Neural crest cell (in vitro differentiated cells): ENCODE results near the gene ALAD. TPM values are rescaled to one million over a fixed set of nuclear protein-coding genes. Genes with fewer than 3 reads are reported as not detected.

ENCODE experiments used
- DNase-seq: peaks from one replicate; pipeline ENCODE4 v3.0.0; 2021; ENCODE audit warnings: low read depth, mixed read lengths, low spot score
- H3K27ac Mint-ChIP-seq: one replicate; pipeline ENCODE4 v1.8.0; 2021; ENCODE audit warnings: mild to moderate bottlenecking, mixed read lengths; ENCODE audit not compliant: unreplicated experiment
- H3K27me3 Mint-ChIP-seq: 2 replicates; pipeline ENCODE4 v1.8.0; 2021; ENCODE audit warnings: low read depth, mild to moderate bottlenecking, mixed read lengths
- H3K36me3 Mint-ChIP-seq: 2 replicates; pipeline ENCODE4 v1.8.0; 2021; ENCODE audit warnings: low read depth, mild to moderate bottlenecking, mixed read lengths
- H3K4me1 Mint-ChIP-seq: 2 replicates; pipeline ENCODE4 v1.8.0; 2021; ENCODE audit warnings: mixed read lengths
- H3K4me3 Mint-ChIP-seq: one replicate; pipeline ENCODE4 v1.8.0; 2021; ENCODE audit warnings: mild to moderate bottlenecking, mixed read lengths
- H3K9me3 Mint-ChIP-seq: 2 replicates; pipeline ENCODE4 v1.8.0; 2021; ENCODE audit warnings: mixed read lengths
- CTCF ChIP-seq: fragments of 200-600 bp; sonication (generic); conservative IDR thresholded peaks from 2 replicates; pipeline ENCODE4 v1.5.0; 2021; ENCODE audit warnings: antibody characterized with exemption, mild to moderate bottlenecking
- total RNA-seq: library from RNA; stranded (reverse); gene quantifications from 2 replicates; pipeline ENCODE4 v1.2.1, GENCODE V29; 2021

The ALAD gene
- total RNA-seq, 1 donor from 2014 or later = 23.2 TPM

- H3K36me3 Mint-ChIP-seq = no peaks in the 10 kb centered on the region
- TF ChIP-seq CTCF = no peak
- no peaks in the 10 kb centered on the region for H3K9me3 Mint-ChIP-seq
- H3K27ac Mint-ChIP-seq = no peak overlapping the region
- DNase-seq = no peak
- H3K27me3 Mint-ChIP-seq = peaks cover 16% of the 10 kb centered on the region
- H3K4me1 Mint-ChIP-seq = peaks cover 6% of the 10 kb centered on the region
- no peak overlapping the region for H3K4me3 Mint-ChIP-seq
Measured at GRCh38 chr9:113363336-113363735, 37.7 kb downstream of the ALAD start.

- H3K9me3 Mint-ChIP-seq = no peaks in the 10 kb centered on the region
- H3K27ac Mint-ChIP-seq = peak overlapping the region; percentile 52
- peaks cover 23% of the 10 kb centered on the region for H3K27me3 Mint-ChIP-seq
- no peak for DNase-seq
- H3K4me1 Mint-ChIP-seq = peaks cover 6% of the 10 kb centered on the region
- no peaks in the 10 kb centered on the region for H3K36me3 Mint-ChIP-seq
- no peak for TF ChIP-seq CTCF
- no peak overlapping the region for H3K4me3 Mint-ChIP-seq
Measured at GRCh38 chr9:113361304-113362018, 39.6 kb downstream of the ALAD start.

DNA sequence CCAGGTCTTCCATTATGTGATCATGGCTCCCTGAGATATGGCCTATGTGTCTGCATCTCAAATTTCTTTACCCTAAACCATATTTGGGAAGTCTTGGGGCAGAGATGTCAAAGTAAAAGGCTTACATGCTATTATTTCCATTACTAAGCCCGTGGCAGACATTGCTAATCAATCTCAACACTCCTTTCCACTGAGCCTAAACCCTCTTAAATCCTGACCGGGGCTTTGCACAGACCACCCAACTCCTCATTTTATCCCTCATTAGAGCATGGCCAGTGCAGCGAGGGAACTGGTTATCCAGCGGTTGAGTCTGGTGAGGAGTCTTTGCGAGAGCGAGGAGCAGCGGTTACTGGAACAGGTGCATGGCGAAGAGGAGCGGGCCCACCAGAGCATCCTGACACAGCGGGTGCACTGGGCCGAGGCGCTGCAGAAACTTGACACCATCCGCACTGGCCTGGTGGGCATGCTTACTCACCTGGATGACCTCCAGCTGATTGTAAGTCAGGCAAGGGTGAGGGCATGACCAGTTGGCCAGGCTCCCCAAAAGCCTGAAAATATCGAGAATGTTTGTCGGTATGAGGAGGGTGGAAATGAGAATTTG lies 40.7 kb downstream of the ALAD start:
- H3K27ac Mint-ChIP-seq = no peak overlapping the region
- no peak for TF ChIP-seq CTCF
- peaks cover 34% of the 10 kb centered on the region for H3K27me3 Mint-ChIP-seq
- H3K9me3 Mint-ChIP-seq = no peaks in the 10 kb centered on the region
- peaks cover 6% of the 10 kb centered on the region for H3K4me1 Mint-ChIP-seq
- DNase-seq = no peak
- no peak overlapping the region for H3K4me3 Mint-ChIP-seq
- H3K36me3 Mint-ChIP-seq = no peaks in the 10 kb centered on the region

DNA sequence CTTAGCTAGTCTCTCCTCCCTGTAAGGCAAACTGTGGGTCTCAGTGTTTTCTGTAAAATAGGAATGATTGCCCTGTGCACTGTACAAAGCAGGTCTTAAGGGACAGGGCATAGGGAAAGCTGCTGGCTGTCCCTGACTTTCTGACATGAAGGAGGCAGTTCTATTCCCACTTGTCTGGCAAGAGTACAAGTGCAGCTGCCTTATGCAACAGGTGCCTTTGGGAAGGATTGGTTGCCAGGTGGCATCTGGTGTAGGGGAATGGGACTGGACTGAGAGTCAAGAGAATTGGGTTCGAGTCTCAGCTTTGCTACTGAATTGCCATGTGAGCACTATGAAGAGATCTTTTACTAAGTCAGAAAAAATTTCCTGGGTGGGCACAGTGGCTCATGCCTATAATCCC lies 41.7 kb downstream of the ALAD start:
- Mint-ChIP-seq H3K27ac (no peak overlapping the region), H3K27me3 (peaks cover 43% of the 10 kb centered on the region), H3K9me3 (no peaks in the 10 kb centered on the region), H3K4me3 (no peak overlapping the region), H3K36me3 (no peaks in the 10 kb centered on the region), H3K4me1 (peaks cover 6% of the 10 kb centered on the region)
- no peak for DNase-seq
- no peak for TF ChIP-seq CTCF

DNA sequence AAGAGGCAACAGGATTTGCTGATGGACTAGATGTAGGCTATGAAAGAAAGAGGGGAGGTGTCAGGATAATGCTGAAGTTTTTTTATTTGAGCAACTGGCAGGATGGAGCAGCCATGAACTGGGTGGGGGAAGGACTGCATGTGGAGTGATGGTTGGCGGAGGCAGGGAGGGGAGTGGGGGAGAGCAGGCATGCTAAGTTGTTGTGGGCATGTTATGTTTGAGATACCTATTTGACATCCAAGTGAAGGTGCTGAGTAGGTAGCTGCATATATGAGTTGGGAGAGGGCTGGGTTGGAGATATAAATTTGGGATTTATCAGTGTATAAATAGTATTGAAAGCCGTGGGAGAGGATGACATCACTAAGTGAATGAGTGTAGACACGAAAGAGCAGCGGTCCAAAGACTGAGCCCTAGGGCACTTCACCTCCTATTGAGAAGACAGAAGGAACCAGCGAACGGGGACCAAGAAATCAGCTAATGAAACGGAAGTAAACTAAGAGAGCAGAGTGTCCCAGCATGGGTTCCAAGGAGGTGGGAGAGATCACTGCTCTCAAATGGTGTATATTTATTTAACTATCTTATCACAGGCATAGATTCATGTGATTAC lies 44.3 kb downstream of the ALAD start:
- no peak for TF ChIP-seq CTCF
- no peak overlapping the region for H3K4me3 Mint-ChIP-seq
- no peaks in the 10 kb centered on the region for H3K9me3 Mint-ChIP-seq
- DNase-seq = no peak
- H3K27ac Mint-ChIP-seq = no peak overlapping the region
- H3K4me1 Mint-ChIP-seq = peaks cover 6% of the 10 kb centered on the region
- peaks cover 61% of the 10 kb centered on the region for H3K27me3 Mint-ChIP-seq
- H3K36me3 Mint-ChIP-seq = no peaks in the 10 kb centered on the region
